GM19438 (cell line): ENCODE results near the gene CD3E.
"Not testable (repeated sequence)": the region's sequence is repeated elsewhere in the genome, so short reads cannot be mapped to it uniquely, and the experiment has no call there.

Experiments
- ATAC-seq: cut with Tn5 transposase; IDR thresholded peaks from one replicate; pipeline ENCODE4 v1.9.1; 2021; ENCODE audit warnings: low read depth; ENCODE audit not compliant: unreplicated experiment

CD3E gene

GRCh38 chr11:118289401-118289800 lies 15.1 kb upstream of the CD3E start:
- no peak for ATAC-seq

- ATAC-seq, result no peak
These were observed 13.6 kb upstream of the CD3E start for GRCh38 chr11:118290923-118291322.

- ATAC-seq, result no peak
These were observed 12.9 kb upstream of the CD3E start for GRCh38 chr11:118291477-118292135.

GRCh38 chr11:118294053-118294452 lies 10.5 kb upstream of the CD3E start:
- no peak for ATAC-seq

- ATAC-seq, result no peak
These were observed 9.3 kb upstream of the CD3E start for GRCh38 chr11:118295199-118295598.

- no peak for ATAC-seq
These were observed 8.6 kb upstream of the CD3E start for GRCh38 chr11:118295815-118296454.

GRCh38 chr11:118301600-118302195 lies 2.8 kb upstream of the CD3E start:
- no peak for ATAC-seq

GRCh38 chr11:118304227-118304567 lies 333 bp upstream of the CD3E start:
- ATAC-seq, result no peak

- no peak for ATAC-seq
These were observed 1.2 kb downstream of the CD3E start for GRCh38 chr11:118305726-118306125.

GRCh38 chr11:118306556-118306955 lies 2.0 kb downstream of the CD3E start:
- no peak for ATAC-seq

GRCh38 chr11:118308995-118309528 lies 4.5 kb downstream of the CD3E start:
- ATAC-seq, result not testable (repeated sequence)

- ATAC-seq, result no peak
These were observed 5.7 kb downstream of the CD3E start for GRCh38 chr11:118310271-118310670.

GRCh38 chr11:118310781-118311485 lies 6.4 kb downstream of the CD3E start:
- ATAC-seq, result no peak

- no peak for ATAC-seq
These were observed 7.0 kb downstream of the CD3E start for GRCh38 chr11:118311518-118311917.

- ATAC-seq, result no peak
These were observed 7.8 kb downstream of the CD3E start for GRCh38 chr11:118312328-118312727.

GRCh38 chr11:118313242-118313641 lies 8.7 kb downstream of the CD3E start:
- ATAC-seq, result no peak

GRCh38 chr11:118314988-118315411 lies 10.5 kb downstream of the CD3E start:
- ATAC-seq, result no peak

GRCh38 chr11:118318124-118318523 lies 13.6 kb downstream of the CD3E start:
- no peak for ATAC-seq

- ATAC-seq, result no peak
These were observed 14.2 kb downstream of the CD3E start for GRCh38 chr11:118318581-118319336.

GRCh38 chr11:118319337-118319707 lies 14.8 kb downstream of the CD3E start:
- no peak for ATAC-seq

GRCh38 chr11:118320515-118320914 lies 16.0 kb downstream of the CD3E start:
- ATAC-seq, result no peak
